ENCODE results near the gene DDO.

DDO gene

GRCh38 chr6:110448846-110449540 lies 33.6 kb upstream of the DDO start:
- H3K4me2 ChIP-seq, result no peak overlapping the region
- H3K36me3 ChIP-seq (ENCODE audit: insufficient read depth), result no peaks in the 10 kb centered on the region
- no peaks in the 10 kb centered on the region for H3K27me3 ChIP-seq (ENCODE audit: insufficient read depth, low read depth)
- H4K20me1 ChIP-seq (ENCODE audit: insufficient read depth), result no peaks in the 10 kb centered on the region
- H3K9ac ChIP-seq, result no peak overlapping the region
- H3K4me1 ChIP-seq (ENCODE audit: low read depth, poor library complexity, severe bottlenecking), result no peaks in the 10 kb centered on the region
- no peak overlapping the region for H3K4me3 ChIP-seq (IDR thresholded peaks at IDR 0.05; ENCODE audit: insufficient read depth, low read depth, low read length)
- H2AFZ ChIP-seq (ENCODE audit: low read depth), result no peak overlapping the region
- no peaks in the 10 kb centered on the region for H3K79me2 ChIP-seq (ENCODE audit: insufficient read depth, low read depth)
- H3K27ac ChIP-seq, result no peak overlapping the region
- TF ChIP-seq CTCF (conservative IDR thresholded peaks at IDR 0.05; ENCODE audit: low read depth, low read length), result no peak

DNA sequence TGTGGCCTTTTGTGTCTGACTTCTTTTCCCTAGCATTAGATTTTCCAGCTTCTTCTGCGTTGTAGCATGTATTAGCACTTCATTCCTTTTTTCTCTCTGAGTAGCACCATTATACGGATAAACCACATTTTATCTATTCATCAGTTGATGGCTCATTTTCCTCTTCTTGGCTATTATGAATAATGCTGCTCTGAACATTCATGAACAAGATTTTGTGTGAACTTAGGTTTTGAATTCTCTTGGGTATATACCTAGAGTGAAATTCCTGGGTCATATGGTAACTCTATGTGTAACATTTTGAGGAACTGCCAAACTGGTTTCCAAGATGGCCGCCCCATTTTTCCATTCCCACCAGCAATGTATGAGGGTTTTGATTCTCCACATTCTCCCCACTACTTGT lies 32.4 kb upstream of the DDO start:
- no peaks in the 10 kb centered on the region for H3K4me1 ChIP-seq (ENCODE audit: low read depth, poor library complexity, severe bottlenecking)
- H3K4me2 ChIP-seq, result no peak overlapping the region
- H3K4me3 ChIP-seq (IDR thresholded peaks at IDR 0.05; ENCODE audit: insufficient read depth, low read depth, low read length), result no peak overlapping the region
- H3K79me2 ChIP-seq (ENCODE audit: insufficient read depth, low read depth), result no peaks in the 10 kb centered on the region
- H3K27me3 ChIP-seq (ENCODE audit: insufficient read depth, low read depth), result no peaks in the 10 kb centered on the region
- H3K27ac ChIP-seq, result no peak overlapping the region
- no peak for TF ChIP-seq CTCF (conservative IDR thresholded peaks at IDR 0.05; ENCODE audit: low read depth, low read length)
- H4K20me1 ChIP-seq (ENCODE audit: insufficient read depth), result no peaks in the 10 kb centered on the region
- H2AFZ ChIP-seq (ENCODE audit: low read depth), result no peak overlapping the region
- H3K36me3 ChIP-seq (ENCODE audit: insufficient read depth), result no peaks in the 10 kb centered on the region
- no peak overlapping the region for H3K9ac ChIP-seq

DNA sequence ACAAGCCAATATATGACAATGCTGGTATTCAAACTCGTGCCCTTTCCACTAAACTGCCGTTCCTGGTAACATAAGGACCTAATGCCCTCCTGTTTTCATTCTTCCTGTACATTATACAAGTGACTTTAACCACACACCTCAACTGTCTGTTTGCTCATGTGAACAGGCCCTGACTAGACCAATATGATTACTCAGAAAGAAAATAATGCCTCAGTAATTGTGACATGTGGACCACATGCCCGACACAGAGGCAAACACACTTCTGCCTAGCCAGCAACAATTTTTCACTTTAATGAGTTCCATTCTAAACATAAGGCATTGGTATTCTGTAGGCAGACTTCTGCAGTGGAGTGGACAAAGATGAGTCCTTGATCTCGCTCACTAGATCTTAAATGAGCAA lies 31.0 kb upstream of the DDO start:
- no peak for TF ChIP-seq CTCF (conservative IDR thresholded peaks at IDR 0.05; ENCODE audit: low read depth, low read length)
- Histone ChIP-seq H3K4me2 (no peak overlapping the region), H3K9ac (no peak overlapping the region), H3K79me2 (ENCODE audit: insufficient read depth, low read depth) (no peaks in the 10 kb centered on the region), H3K27ac (no peak overlapping the region), H3K4me1 (ENCODE audit: low read depth, poor library complexity, severe bottlenecking) (no peaks in the 10 kb centered on the region), H3K27me3 (ENCODE audit: insufficient read depth, low read depth) (no peaks in the 10 kb centered on the region), H4K20me1 (ENCODE audit: insufficient read depth) (no peaks in the 10 kb centered on the region), H3K36me3 (ENCODE audit: insufficient read depth) (no peaks in the 10 kb centered on the region), H3K4me3 (IDR thresholded peaks at IDR 0.05; ENCODE audit: insufficient read depth, low read depth, low read length) (no peak overlapping the region), H2AFZ (ENCODE audit: low read depth) (no peak overlapping the region)

- H3K4me2 ChIP-seq, result no peak overlapping the region
- no peaks in the 10 kb centered on the region for H3K27me3 ChIP-seq (ENCODE audit: insufficient read depth, low read depth)
- no peak overlapping the region for H3K27ac ChIP-seq
- H3K79me2 ChIP-seq (ENCODE audit: insufficient read depth, low read depth), result no peaks in the 10 kb centered on the region
- H3K4me1 ChIP-seq (ENCODE audit: low read depth, poor library complexity, severe bottlenecking), result no peaks in the 10 kb centered on the region
- no peaks in the 10 kb centered on the region for H4K20me1 ChIP-seq (ENCODE audit: insufficient read depth)
- H3K4me3 ChIP-seq (IDR thresholded peaks at IDR 0.05; ENCODE audit: insufficient read depth, low read depth, low read length), result no peak overlapping the region
- H3K36me3 ChIP-seq (ENCODE audit: insufficient read depth), result no peaks in the 10 kb centered on the region
- no peak overlapping the region for H2AFZ ChIP-seq (ENCODE audit: low read depth)
- TF ChIP-seq CTCF (conservative IDR thresholded peaks at IDR 0.05; ENCODE audit: low read depth, low read length), result no peak
- no peak overlapping the region for H3K9ac ChIP-seq
These were observed 24.7 kb upstream of the DDO start for GRCh38 chr6:110440026-110440425.

All from KMS-11 (cell line).